ENCODE measurements around the gene PAK3.

PAK3 gene

DNA sequence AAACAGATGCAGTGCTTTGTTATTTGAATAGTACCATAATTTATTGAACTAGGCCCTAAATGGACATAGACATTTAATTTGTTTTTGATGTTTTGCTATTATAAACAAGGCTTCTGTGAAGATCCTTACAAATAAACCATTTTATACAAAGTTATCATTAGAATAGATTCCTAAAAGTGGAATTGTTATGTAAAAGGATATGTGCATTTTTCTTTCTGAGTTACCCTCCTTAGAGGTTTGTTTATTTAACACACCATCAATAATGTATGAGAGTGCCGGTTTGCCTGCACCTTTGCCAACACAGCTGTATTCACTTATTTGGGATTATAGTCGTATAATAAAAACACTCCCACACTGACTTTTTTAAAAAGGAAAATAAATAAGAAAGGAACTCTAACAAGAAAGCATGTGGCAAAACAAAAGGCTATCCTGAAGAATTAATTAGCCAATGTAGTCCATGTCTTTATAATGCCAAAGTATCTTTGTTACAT lies 84.8 kb downstream of the PAK3 start:
- H3K27me3 ChIP-seq (ENCODE audit: control insufficient read depth, insufficient read depth, low read length) = no peaks in the 10 kb centered on the region
- no peak overlapping the region for H2AFZ ChIP-seq
- no peak overlapping the region for H3K4me3 ChIP-seq (ENCODE audit: low read depth, low read length)
- H3K4me1 ChIP-seq = no peaks in the 10 kb centered on the region
- no peak overlapping the region for H3K4me2 ChIP-seq (ENCODE audit: low read length)
- TF ChIP-seq, protein P1, sequence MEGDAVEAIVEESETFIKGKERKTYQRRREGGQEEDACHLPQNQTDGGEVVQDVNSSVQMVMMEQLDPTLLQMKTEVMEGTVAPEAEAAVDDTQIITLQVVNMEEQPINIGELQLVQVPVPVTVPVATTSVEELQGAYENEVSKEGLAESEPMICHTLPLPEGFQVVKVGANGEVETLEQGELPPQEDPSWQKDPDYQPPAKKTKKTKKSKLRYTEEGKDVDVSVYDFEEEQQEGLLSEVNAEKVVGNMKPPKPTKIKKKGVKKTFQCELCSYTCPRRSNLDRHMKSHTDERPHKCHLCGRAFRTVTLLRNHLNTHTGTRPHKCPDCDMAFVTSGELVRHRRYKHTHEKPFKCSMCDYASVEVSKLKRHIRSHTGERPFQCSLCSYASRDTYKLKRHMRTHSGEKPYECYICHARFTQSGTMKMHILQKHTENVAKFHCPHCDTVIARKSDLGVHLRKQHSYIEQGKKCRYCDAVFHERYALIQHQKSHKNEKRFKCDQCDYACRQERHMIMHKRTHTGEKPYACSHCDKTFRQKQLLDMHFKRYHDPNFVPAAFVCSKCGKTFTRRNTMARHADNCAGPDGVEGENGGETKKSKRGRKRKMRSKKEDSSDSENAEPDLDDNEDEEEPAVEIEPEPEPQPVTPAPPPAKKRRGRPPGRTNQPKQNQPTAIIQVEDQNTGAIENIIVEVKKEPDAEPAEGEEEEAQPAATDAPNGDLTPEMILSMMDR (IDR thresholded peaks at IDR 0.05) = no peak
- no peak overlapping the region for H3K9ac ChIP-seq
- no peaks in the 10 kb centered on the region for H3K9me3 ChIP-seq (ENCODE audit: control insufficient read depth, low read length)
- no peaks in the 10 kb centered on the region for H3K79me2 ChIP-seq
- H3K27ac ChIP-seq = no peak overlapping the region
- H3K36me3 ChIP-seq (ENCODE audit: control insufficient read depth, insufficient read depth, low read length) = no peaks in the 10 kb centered on the region

- Histone ChIP-seq H3K4me2 (ENCODE audit: low read length) (no peak overlapping the region), H3K36me3 (ENCODE audit: control insufficient read depth, insufficient read depth, low read length) (no peaks in the 10 kb centered on the region), H3K27me3 (ENCODE audit: control insufficient read depth, insufficient read depth, low read length) (no peaks in the 10 kb centered on the region), H3K79me2 (no peaks in the 10 kb centered on the region), H3K4me3 (ENCODE audit: low read depth, low read length) (no peak overlapping the region), H3K9ac (no peak overlapping the region), H2AFZ (no peak overlapping the region), H3K27ac (no peak overlapping the region), H3K4me1 (no peaks in the 10 kb centered on the region), H3K9me3 (ENCODE audit: control insufficient read depth, low read length) (no peaks in the 10 kb centered on the region)
- TF ChIP-seq, protein P1 (IDR thresholded peaks at IDR 0.05) = no peak
Observed at GRCh38 chrX:111181951-111182350, 86.0 kb downstream of the PAK3 start.

GRCh38 chrX:111182997-111183396 lies 87.0 kb downstream of the PAK3 start:
- H2AFZ ChIP-seq = no peak overlapping the region
- H3K27me3 ChIP-seq (ENCODE audit: control insufficient read depth, insufficient read depth, low read length) = no peaks in the 10 kb centered on the region
- no peaks in the 10 kb centered on the region for H3K36me3 ChIP-seq (ENCODE audit: control insufficient read depth, insufficient read depth, low read length)
- H3K9ac ChIP-seq = no peak overlapping the region
- no peak overlapping the region for H3K4me2 ChIP-seq (ENCODE audit: low read length)
- no peak overlapping the region for H3K4me3 ChIP-seq (ENCODE audit: low read depth, low read length)
- no peaks in the 10 kb centered on the region for H3K4me1 ChIP-seq
- TF ChIP-seq, protein P1 (IDR thresholded peaks at IDR 0.05) = no peak
- no peak overlapping the region for H3K27ac ChIP-seq
- H3K9me3 ChIP-seq (ENCODE audit: control insufficient read depth, low read length) = no peaks in the 10 kb centered on the region
- H3K79me2 ChIP-seq = no peaks in the 10 kb centered on the region

DNA sequence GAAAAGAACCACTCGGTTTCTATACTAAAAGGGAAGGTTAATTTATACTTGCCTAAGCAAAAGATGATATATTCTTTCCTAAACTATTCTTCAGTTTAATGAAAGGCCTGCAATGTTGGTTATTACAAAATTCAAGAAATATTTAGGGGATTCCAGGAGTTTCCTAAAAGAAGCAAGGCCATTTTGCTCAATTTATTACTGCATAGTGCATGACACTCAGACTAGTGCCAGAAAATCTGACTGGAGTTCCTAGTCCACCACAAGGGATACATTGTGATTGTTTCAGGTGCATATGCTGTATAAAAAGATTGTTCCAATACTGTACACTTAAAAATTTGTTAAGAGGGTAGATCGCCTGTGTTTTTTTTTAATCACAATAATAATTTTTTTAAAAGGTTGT lies 95.6 kb downstream of the PAK3 start:
- H3K36me3 ChIP-seq (ENCODE audit: control insufficient read depth, insufficient read depth, low read length) = no peaks in the 10 kb centered on the region
- H3K79me2 ChIP-seq = no peaks in the 10 kb centered on the region
- no peak overlapping the region for H3K9ac ChIP-seq
- no peaks in the 10 kb centered on the region for H3K27me3 ChIP-seq (ENCODE audit: control insufficient read depth, insufficient read depth, low read length)
- TF ChIP-seq, protein P1 (IDR thresholded peaks at IDR 0.05) = no peak
- H3K9me3 ChIP-seq (ENCODE audit: control insufficient read depth, low read length) = no peaks in the 10 kb centered on the region
- H3K27ac ChIP-seq = no peak overlapping the region
- no peak overlapping the region for H3K4me3 ChIP-seq (ENCODE audit: low read depth, low read length)
- H3K4me1 ChIP-seq = no peaks in the 10 kb centered on the region
- H3K4me2 ChIP-seq (ENCODE audit: low read length) = no peak overlapping the region
- no peak overlapping the region for H2AFZ ChIP-seq

DNA sequence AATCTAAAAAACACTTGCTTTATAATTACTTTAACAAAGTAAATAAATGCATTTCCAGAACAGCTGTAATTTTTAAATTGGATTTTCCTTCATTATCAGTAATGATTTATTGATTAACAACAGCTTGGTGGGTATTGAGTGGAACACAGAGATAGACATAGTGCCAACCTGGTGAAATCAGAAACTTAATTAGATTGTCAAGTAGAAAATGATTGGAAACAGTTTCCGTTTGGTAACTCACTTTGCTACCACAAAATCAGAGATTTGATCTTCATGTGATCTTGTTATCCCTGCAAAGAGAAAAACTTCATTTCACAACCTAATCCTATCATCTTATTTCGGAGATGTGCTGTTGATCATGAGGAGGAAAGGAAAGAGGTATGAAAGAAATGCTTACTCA lies 103.5 kb downstream of the PAK3 start:
- H3K79me2 ChIP-seq = no peaks in the 10 kb centered on the region
- no peaks in the 10 kb centered on the region for H3K4me1 ChIP-seq
- no peaks in the 10 kb centered on the region for H3K36me3 ChIP-seq (ENCODE audit: control insufficient read depth, insufficient read depth, low read length)
- H3K27me3 ChIP-seq (ENCODE audit: control insufficient read depth, insufficient read depth, low read length) = no peaks in the 10 kb centered on the region
- H3K9me3 ChIP-seq (ENCODE audit: control insufficient read depth, low read length) = no peaks in the 10 kb centered on the region
- H3K9ac ChIP-seq = no peak overlapping the region
- H3K27ac ChIP-seq = no peak overlapping the region
- H2AFZ ChIP-seq = no peak overlapping the region
- H3K4me3 ChIP-seq (ENCODE audit: low read depth, low read length) = no peak overlapping the region
- TF ChIP-seq, protein P1 (IDR thresholded peaks at IDR 0.05) = no peak
- H3K4me2 ChIP-seq (ENCODE audit: low read length) = no peak overlapping the region
